Pancreas (tissue), 10 donors: ENCODE results near the gene CDH12. TPM values are rescaled to one million over a fixed set of nuclear protein-coding genes. Genes with fewer than 3 reads are reported as not detected.

Experiments
- ATAC-seq, 4 donors: fragments of 200-7000 bp; cut with Tn5 transposase; one replicate each; pipeline versions ENCODE4 v1.8.0 to v1.9.1; 2020; ENCODE audit warnings: mild to moderate bottlenecking in 4 of 4, moderate library complexity in 4 of 4
- DNase-seq, 6 donors: peaks; one replicate each; pipeline ENCODE4 v3.0.0-alpha.2; 2020
- FAIRE-seq: peaks from 2 replicates; lab custom pipeline; 2012; peaks lifted over from hg19 to GRCh38; lab: Jason Lieb, UNC
- H3K27ac ChIP-seq, 4 donors: fragments of 200-600 bp; sonication (generic); 1 replicate in 3 of 4; 2 replicates in 1 of 4; pipeline versions ENCODE4 v1.5.0 to v1.8.0; 2020
- H3K27me3 ChIP-seq, 4 donors: fragments of 200-600 bp; one replicate each; pipeline ENCODE4 v1.8.0; 2021
- H3K36me3 ChIP-seq, 3 donors: fragments of 200-600 bp; sonication (generic) in 1 of 3; one replicate each; pipeline versions ENCODE4 v1.5.0 to v1.8.0; 2020 to 2021
- H3K4me1 ChIP-seq, 3 donors: fragments of 200-600 bp; one replicate each; pipeline ENCODE4 v1.8.0; 2021
- H3K4me3 ChIP-seq, 4 donors: fragments of 200-600 bp; sonication (generic) in 2 of 4; one replicate each; pipeline versions ENCODE4 v1.5.0 to v1.8.0; 2020 to 2021
- H3K9me3 ChIP-seq, 4 donors: fragments of 200-600 bp; one replicate each; pipeline ENCODE4 v1.8.0; 2021
- WGBS, 2 donors: extraction: QIAGEN DNeasy Blood & Tissue Kit; methylation state at CpG; one replicate each; pipeline ENCODE4 v1.1.7; 2013; 5-methylcytosine and 5-hydroxymethylcytosine counted together
- intact Hi-C, 3 donors: fragments of 100-400 bp; cut with DNase I; formaldehyde crosslinking; loops; one replicate each; pipeline versions ENCODE4 v1.11.1 to v1.14.2; 2022
- polyA plus RNA-seq, 2 donors: library from polyadenylated mRNA; stranded (reverse); fragments of 200-250 nt; gene quantifications; one replicate each; pipeline ENCODE4 v1.2.3, GENCODE V29; 2013
- total RNA-seq, 6 donors: library from RNA; stranded (reverse); fragmentation: NEBNext Ultra II Directional in 4 of 6; extraction: Animal tissue kit (Norgen Biotek cat#: 25700) in 4 of 6; gene quantifications; one replicate each; pipeline versions ENCODE4 v1.2.1 to v1.2.4, GENCODE V29; 2021 to 2023
- TF ChIP-seq, protein P1 (sequence below), 4 donors: fragments of 200-600 bp; sonication (generic) in 3 of 4; IDR thresholded peaks; one replicate each; pipeline versions ENCODE4 v1.5.0 to v1.8.0; 2021; ENCODE audit warnings: antibody characterized with exemption in 4 of 4
- donor health status: healthy with polysubstance abuse.
- donor health status: DM: no; HTN: no; CAD: no; lungs with moderate emphysema.
- donor health status: DM: no; HTN: no; CAD: no.
- donor health status: control.
- donor health status: control.
- donor health status: Bipolar disorder and iron deficiency.
- donor health status: DM: yes; HTN: yes; CAD: no.
- donor health status: DM: no; HTN: no; CAD: no.
- donor health status: DM: no; HTN: no; CAD: no.
- donor health status: DM: yes; HTN: yes; CAD: no.

CDH12 gene
- total and polyA plus RNA-seq, 8 donors, result 0.12 to 0.31 (median 0.17) TPM; not detected in 4

GRCh38 chr5:22111320-22111719 lies 741.8 kb downstream of the CDH12 start:
- no peak for FAIRE-seq
- ATAC-seq, result no peak
- no peak for DNase-seq
- intact Hi-C loops, result no loop called here
- no peak overlapping the region for H3K27ac ChIP-seq
- no peaks in the 10 kb centered on the region for H3K36me3 ChIP-seq
- H3K9me3 ChIP-seq, result no peaks in the 10 kb centered on the region
- TF ChIP-seq, protein P1, sequence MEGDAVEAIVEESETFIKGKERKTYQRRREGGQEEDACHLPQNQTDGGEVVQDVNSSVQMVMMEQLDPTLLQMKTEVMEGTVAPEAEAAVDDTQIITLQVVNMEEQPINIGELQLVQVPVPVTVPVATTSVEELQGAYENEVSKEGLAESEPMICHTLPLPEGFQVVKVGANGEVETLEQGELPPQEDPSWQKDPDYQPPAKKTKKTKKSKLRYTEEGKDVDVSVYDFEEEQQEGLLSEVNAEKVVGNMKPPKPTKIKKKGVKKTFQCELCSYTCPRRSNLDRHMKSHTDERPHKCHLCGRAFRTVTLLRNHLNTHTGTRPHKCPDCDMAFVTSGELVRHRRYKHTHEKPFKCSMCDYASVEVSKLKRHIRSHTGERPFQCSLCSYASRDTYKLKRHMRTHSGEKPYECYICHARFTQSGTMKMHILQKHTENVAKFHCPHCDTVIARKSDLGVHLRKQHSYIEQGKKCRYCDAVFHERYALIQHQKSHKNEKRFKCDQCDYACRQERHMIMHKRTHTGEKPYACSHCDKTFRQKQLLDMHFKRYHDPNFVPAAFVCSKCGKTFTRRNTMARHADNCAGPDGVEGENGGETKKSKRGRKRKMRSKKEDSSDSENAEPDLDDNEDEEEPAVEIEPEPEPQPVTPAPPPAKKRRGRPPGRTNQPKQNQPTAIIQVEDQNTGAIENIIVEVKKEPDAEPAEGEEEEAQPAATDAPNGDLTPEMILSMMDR (IDR thresholded peaks at IDR 0.05), result no peak
- no peaks in the 10 kb centered on the region for H3K4me1 ChIP-seq
- H3K4me3 ChIP-seq, result no peak overlapping the region
- H3K27me3 ChIP-seq, result no peaks in the 10 kb centered on the region
- 63 to 71% methylated on average over 3 of the region's 3 CpGs for WGBS, 2 donors

DNA sequence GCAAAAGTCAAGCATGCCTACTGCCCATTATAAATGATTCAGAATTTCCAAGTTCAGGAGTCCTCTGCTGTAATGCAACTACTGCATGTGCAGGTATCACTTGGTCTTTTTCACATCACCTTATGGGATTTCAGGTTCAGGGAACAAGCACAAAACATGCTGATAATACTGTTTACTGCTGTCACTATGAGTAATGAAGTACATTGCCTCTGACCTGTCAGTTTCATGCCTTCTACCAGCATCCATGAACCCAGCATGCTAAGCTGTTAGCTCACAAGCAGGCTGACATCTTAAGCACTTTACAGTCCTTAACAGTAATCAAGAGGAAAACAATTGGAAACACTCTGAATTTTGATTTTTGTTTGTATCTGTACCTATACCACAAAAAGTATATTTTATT lies 743.8 kb downstream of the CDH12 start:
- intact Hi-C loops, result no loop called here
- DNase-seq (no peak), ATAC-seq (no peak), FAIRE-seq (no peak)
- TF ChIP-seq, protein P1 (IDR thresholded peaks at IDR 0.05), result no peak
- no peak overlapping the region for H3K27ac ChIP-seq
- no peaks in the 10 kb centered on the region for H3K27me3 ChIP-seq
- no peak overlapping the region for H3K4me3 ChIP-seq
- H3K4me1 ChIP-seq, result no peaks in the 10 kb centered on the region
- no peaks in the 10 kb centered on the region for H3K36me3 ChIP-seq
- no peaks in the 10 kb centered on the region for H3K9me3 ChIP-seq

- ATAC-seq (no peak), FAIRE-seq (no peak), DNase-seq (no peak)
- no peaks in the 10 kb centered on the region for H3K36me3 ChIP-seq
- H3K27me3 ChIP-seq, result no peaks in the 10 kb centered on the region
- no peaks in the 10 kb centered on the region for H3K9me3 ChIP-seq
- H3K4me1 ChIP-seq, result no peaks in the 10 kb centered on the region
- intact Hi-C loops, result no loop called here
- H3K27ac ChIP-seq, result no peak overlapping the region
- TF ChIP-seq, protein P1 (IDR thresholded peaks at IDR 0.05), result no peak
- H3K4me3 ChIP-seq, result no peak overlapping the region
Measured at GRCh38 chr5:22108545-22108944, 744.6 kb downstream of the CDH12 start.

DNA sequence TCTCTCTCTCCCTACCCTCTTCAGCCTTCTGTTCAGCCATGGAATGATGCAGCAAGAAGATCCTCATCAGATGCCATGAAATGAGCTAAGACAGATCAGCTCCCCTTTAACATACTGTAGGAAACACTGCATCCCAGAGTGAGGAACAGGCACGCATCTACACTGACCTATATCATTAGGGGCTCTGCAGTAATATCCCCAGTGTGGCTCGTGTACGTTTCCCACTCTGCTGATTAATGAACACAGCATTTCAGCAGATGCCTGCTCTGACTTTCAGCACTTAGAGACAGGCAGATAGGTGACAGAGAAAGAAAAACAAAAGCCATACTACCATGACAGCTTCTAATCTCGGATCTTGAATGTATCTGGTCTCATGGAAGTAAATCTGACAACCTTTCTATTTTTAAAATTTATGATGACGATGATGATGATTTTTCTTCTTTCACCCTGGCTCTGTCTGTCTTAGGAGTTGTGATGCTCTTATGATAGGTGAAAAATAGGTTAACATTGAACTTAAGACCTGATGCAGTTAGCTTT lies 750.3 kb downstream of the CDH12 start:
- 39 to 40% methylated on average over 5 of the region's 5 CpGs for WGBS, 2 donors
- TF ChIP-seq, protein P1 (IDR thresholded peaks at IDR 0.05), result no peak
- no peak for DNase-seq
- Histone ChIP-seq H3K4me1 (no peaks in the 10 kb centered on the region), H3K27me3 (no peaks in the 10 kb centered on the region), H3K27ac (no peak overlapping the region), H3K36me3 (no peaks in the 10 kb centered on the region), H3K4me3 (no peak overlapping the region), H3K9me3 (no peaks in the 10 kb centered on the region)
- intact Hi-C loops, result no loop called here
- FAIRE-seq, result no peak
- ATAC-seq, result no peak

GRCh38 chr5:22088517-22088916 lies 764.6 kb downstream of the CDH12 start:
- Histone ChIP-seq H3K36me3 (no peaks in the 10 kb centered on the region), H3K27ac (no peak overlapping the region), H3K4me1 (no peaks in the 10 kb centered on the region), H3K27me3 (no peaks in the 10 kb centered on the region), H3K4me3 (no peak overlapping the region), H3K9me3 (no peaks in the 10 kb centered on the region)
- no peak for ATAC-seq
- FAIRE-seq, result no peak
- TF ChIP-seq, protein P1 (IDR thresholded peaks at IDR 0.05), result no peak
- WGBS, 2 donors, result 46 to 61% methylated on average over 2 of the region's 2 CpGs
- intact Hi-C loops, result no loop called here
- DNase-seq, result no peak
